Skeletal muscle tissue (tissue), 4 donors: ENCODE measurements around the gene HSD17B8. TPM values are rescaled to one million over a fixed set of nuclear protein-coding genes. Genes with fewer than 3 reads are reported as not detected.
"Not testable (repeated sequence)": the region's sequence is repeated elsewhere in the genome, so short reads cannot be mapped to it uniquely, and the experiment has no call there.

Experiments
- H3K27ac ChIP-seq: one replicate; pipeline ENCODE4 v1.7.0; 2013; ENCODE audit warnings: mild to moderate bottlenecking, low read depth, low read length, inconsistent platforms
- H3K27me3 ChIP-seq, 3 donors: one replicate each; pipeline ENCODE4 v1.7.0; 2013; ENCODE audit warnings: low read length in 3 of 3; ENCODE audit not compliant: control insufficient read depth in 3 of 3, insufficient read depth in 3 of 3
- H3K36me3 ChIP-seq, 3 donors: one replicate each; pipeline ENCODE4 v1.7.0; 2013; ENCODE audit warnings: low read length in 3 of 3; ENCODE audit not compliant: control insufficient read depth in 3 of 3, insufficient read depth in 3 of 3
- H3K4me1 ChIP-seq, 3 donors: one replicate each; pipeline ENCODE4 v1.7.0; 2013; ENCODE audit warnings: low read length in 3 of 3, mild to moderate bottlenecking in 3 of 3; ENCODE audit not compliant: control insufficient read depth in 3 of 3, insufficient read depth in 3 of 3
- H3K4me3 ChIP-seq, 3 donors: one replicate each; pipeline ENCODE4 v1.7.0; 2013; ENCODE audit warnings: low read length in 3 of 3
- H3K9ac ChIP-seq, 3 donors: one replicate each; pipeline ENCODE4 v1.7.0; 2013; ENCODE audit warnings: low read length in 3 of 3, mild to moderate bottlenecking in 3 of 3, moderate library complexity in 2 of 3, low read depth in 1 of 3
- H3K9me3 ChIP-seq, 3 donors: one replicate each; pipeline ENCODE4 v1.7.0; 2013; ENCODE audit warnings: low read length in 3 of 3; ENCODE audit not compliant: control insufficient read depth in 3 of 3
- total RNA-seq: library from RNA; depleted of rRNA; stranded (reverse); fragments of >200 nt; gene quantifications from one replicate; pipeline ENCODE4 v1.2.3, GENCODE V29; 2014
- donor health status: Osteomylitis.

Gene HSD17B8
- total RNA-seq, 1 donor from 2014 or later: 15.7 TPM

DNA sequence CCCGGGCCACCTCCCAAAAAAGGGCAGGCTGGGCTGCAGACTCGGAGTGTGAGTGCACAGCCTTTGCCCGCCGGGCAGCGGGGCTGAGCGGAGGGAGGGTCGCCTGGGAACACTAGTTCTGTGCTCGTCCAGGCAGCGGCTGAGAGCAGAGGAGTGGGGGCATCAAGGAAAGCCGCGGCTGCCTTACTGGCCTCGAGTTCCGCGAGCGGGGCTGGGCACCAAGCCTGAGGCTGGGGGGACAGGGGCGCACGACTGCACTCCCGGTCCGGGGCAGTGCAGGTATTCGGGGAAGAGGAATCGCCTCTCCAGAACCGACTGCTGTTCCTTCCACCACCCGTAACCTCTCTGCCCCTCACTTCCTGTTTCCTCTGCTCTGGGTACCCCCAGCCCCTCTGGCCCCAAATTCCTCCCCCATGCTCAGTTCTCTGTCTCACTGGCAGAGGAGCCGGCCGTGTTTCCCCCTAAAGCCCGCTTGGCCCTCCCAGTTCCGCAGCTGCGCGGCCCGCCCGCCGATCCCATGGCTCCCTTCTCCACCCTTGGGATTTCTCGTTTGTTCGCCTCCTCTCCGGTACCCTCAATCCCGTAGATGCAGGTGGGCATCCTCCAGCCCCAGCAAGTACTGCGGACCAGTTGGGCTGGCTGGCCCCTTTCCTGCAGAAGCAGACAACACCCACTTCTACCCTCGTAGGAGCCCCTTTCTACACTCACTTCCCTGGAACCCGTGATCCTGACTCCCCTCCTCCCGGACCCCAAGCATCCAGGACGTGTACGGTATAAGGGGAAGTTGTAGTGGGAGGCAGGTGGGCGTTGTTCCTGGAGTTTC, 8.9 kb downstream of the HSD17B8 start:
- Histone ChIP-seq H3K4me1 (peaks cover 15 to 21% (median 18%) of the 10 kb centered on the region in 3 donors), H3K9ac (peak overlapping the region; percentile 54 to 79 (median 64)), H3K27ac (no peak overlapping the region), H3K36me3 (peaks cover 16 to 24% (median 20%) of the 10 kb centered on the region in 3 donors), H3K4me3 (peak overlapping the region; percentile 65 to 75 (median 66)), H3K9me3 (no peaks in the 10 kb centered on the region), H3K27me3 (peaks cover 0 to 12% (median 0%) of the 10 kb centered on the region in 3 donors)

- Histone ChIP-seq H3K4me3 (peak overlapping the region; percentile 65 to 75 (median 66)), H3K27ac (no peak overlapping the region), H3K4me1 (peaks cover 15 to 18% (median 15%) of the 10 kb centered on the region in 3 donors), H3K36me3 (peaks cover 16 to 24% (median 20%) of the 10 kb centered on the region in 3 donors), H3K27me3 (peaks cover 0 to 12% (median 0%) of the 10 kb centered on the region in 3 donors), H3K9ac (peak overlapping the region in 2 of 3 donors; percentile 54 to 79), H3K9me3 (no peaks in the 10 kb centered on the region)
Measured at GRCh38 chr6:33213989-33214335, 9.5 kb downstream of the HSD17B8 start.

- no peak overlapping the region for H3K4me3 ChIP-seq
- H3K9me3 ChIP-seq: no peaks in the 10 kb centered on the region
- H3K4me1 ChIP-seq: peaks cover 15% of the 10 kb centered on the region in 3 donors
- H3K36me3 ChIP-seq: peaks cover 5 to 11% (median 9%) of the 10 kb centered on the region in 3 donors
- no peak overlapping the region for H3K27ac ChIP-seq
- peak overlapping the region in 1 of 3 donors; percentile 33 for H3K9ac ChIP-seq
- peaks cover 0 to 12% (median 4%) of the 10 kb centered on the region in 3 donors for H3K27me3 ChIP-seq
Measured at GRCh38 chr6:33215271-33216116, 11.0 kb downstream of the HSD17B8 start.

DNA sequence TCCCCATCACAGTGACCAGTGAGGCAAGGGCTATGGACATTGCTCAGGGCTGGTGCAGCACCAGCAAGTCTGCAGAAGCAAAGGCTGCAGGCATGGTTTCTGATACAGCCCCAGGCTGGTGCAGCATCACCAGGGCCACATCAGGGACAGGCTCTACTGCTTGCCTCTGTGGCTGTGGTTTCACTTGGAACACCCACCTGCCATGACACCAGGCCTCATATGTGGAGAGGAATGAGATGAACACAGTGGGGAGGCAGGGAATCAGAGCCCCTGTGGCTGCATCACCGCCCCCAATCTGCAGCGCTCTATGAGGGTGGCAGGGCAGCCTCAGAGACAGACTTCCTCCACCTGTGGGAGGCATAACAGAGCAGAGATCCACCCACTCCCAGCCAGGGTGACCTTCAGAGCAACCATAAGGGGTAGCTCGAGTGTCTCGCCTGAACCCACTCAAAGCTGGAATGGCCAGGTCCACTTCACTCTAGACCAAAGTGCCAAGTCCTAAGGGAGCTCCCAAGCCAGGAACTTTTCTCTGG, 11.7 kb downstream of the HSD17B8 start:
- Histone ChIP-seq H3K27me3 (peaks cover under 1 to 12% (median 4%) of the 10 kb centered on the region in 3 donors), H3K4me1 (peaks cover 15% of the 10 kb centered on the region in 3 donors), H3K9me3 (no peaks in the 10 kb centered on the region), H3K9ac (peak overlapping the region in 1 of 3 donors; percentile 33), H3K4me3 (no peak overlapping the region), H3K36me3 (peaks cover 3 to 5% (median 3%) of the 10 kb centered on the region in 3 donors), H3K27ac (no peak overlapping the region)

- H3K9me3 ChIP-seq: no peaks in the 10 kb centered on the region
- H3K27me3 ChIP-seq: peaks cover 4 to 12% (median 5%) of the 10 kb centered on the region in 3 donors
- no peak overlapping the region for H3K4me3 ChIP-seq
- H3K36me3 ChIP-seq: no peaks in the 10 kb centered on the region
- H3K27ac ChIP-seq: no peak overlapping the region
- peaks cover 15% of the 10 kb centered on the region in 3 donors for H3K4me1 ChIP-seq
- no peak overlapping the region for H3K9ac ChIP-seq
Measured at GRCh38 chr6:33217246-33217645, 12.8 kb downstream of the HSD17B8 start.

DNA sequence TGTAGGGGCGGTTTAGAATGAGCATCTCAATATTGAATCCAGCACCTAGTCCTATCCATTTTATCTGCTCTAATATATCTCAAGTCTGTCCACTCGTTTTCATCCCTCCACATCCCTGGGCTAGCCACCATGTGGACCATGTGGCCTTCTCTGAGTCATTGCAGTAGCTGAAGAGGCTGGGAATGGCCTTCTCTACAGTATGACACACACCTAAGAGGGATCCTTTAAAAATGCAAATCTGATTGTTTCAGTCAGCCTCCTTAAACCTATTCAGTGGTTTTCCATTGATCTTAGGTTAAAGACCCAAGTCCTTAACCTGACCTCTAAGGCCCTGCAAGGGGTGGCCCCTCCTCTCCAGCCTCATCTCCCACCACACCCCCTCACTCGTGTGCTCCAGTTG, 13.2 kb downstream of the HSD17B8 start:
- Histone ChIP-seq H3K9ac (no peak overlapping the region), H3K9me3 (no peaks in the 10 kb centered on the region), H3K4me1 (peaks cover 12 to 15% (median 15%) of the 10 kb centered on the region in 3 donors), H3K27me3 (peaks cover 4 to 12% (median 5%) of the 10 kb centered on the region in 3 donors), H3K36me3 (no peaks in the 10 kb centered on the region), H3K27ac (no peak overlapping the region), H3K4me3 (no peak overlapping the region)

- H3K36me3 ChIP-seq, H3K9me3 ChIP-seq, H3K4me1 ChIP-seq, H3K27me3 ChIP-seq, H3K27ac ChIP-seq, H3K9ac ChIP-seq, H3K4me3 ChIP-seq: not testable (repeated sequence)
Measured at GRCh38 chr6:33226503-33227120, 22.2 kb downstream of the HSD17B8 start.

GRCh38 chr6:33235221-33235634, 30.8 kb downstream of the HSD17B8 start:
- Histone ChIP-seq H3K4me1 (no peaks in the 10 kb centered on the region), H3K9me3 (no peaks in the 10 kb centered on the region), H3K27me3 (peaks cover 12 to 18% (median 16%) of the 10 kb centered on the region in 3 donors), H3K27ac (no peak overlapping the region), H3K9ac (no peak overlapping the region), H3K36me3 (no peaks in the 10 kb centered on the region), H3K4me3 (no peak overlapping the region)

DNA sequence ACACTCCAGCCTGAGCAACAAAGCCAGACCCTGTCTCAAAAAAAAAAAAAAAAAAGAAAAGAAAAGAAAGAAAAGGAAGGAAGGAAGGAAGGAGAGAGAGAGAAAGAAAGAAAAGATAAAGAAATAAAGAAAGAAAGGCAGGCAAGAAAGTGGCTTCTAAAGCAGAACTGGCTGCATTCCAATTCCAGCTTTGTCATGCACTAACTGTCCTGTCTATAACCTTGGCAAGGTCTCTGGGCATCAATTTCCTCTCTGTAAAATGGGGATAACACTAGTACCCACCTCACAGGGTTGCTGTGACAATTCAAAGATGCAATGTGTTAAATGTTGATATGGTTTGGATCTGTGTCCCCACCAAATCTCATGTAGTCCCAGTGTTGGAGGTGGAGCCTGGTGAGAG, 31.9 kb downstream of the HSD17B8 start:
- Histone ChIP-seq H3K4me1 (no peaks in the 10 kb centered on the region), H3K27ac (no peak overlapping the region), H3K36me3 (no peaks in the 10 kb centered on the region), H3K27me3 (peaks cover 12 to 18% (median 14%) of the 10 kb centered on the region in 3 donors), H3K9me3 (no peaks in the 10 kb centered on the region), H3K4me3 (no peak overlapping the region), H3K9ac (no peak overlapping the region)
